ENCODE measurements around the gene CCL8. TPM values are rescaled to one million over a fixed set of nuclear protein-coding genes. Genes with fewer than 3 reads are reported as not detected.

The CCL8 gene
- polyA plus RNA-seq, 1 of the 3 experiments (the other 2 are of a cell fraction): not detected

DNA sequence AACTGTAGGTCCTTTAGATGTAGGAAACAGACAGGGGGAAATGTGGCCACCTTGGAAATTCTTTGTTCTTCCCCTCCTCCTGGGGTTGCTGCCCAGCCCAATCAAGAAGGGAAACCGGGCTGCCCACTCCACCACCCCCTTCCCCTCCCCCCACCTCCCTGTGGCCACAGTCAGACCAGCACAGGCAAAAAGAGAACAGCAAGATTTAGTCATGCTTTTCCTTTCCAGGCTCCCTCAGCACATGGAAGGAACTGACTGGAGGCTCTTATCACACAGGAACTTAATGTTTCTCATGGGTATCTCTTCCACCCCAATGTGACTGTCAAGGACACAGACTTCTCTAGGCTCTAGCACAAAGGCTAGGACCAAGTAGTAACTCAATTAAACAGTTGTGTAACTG, 46.8 kb downstream of the CCL8 start:
- no peak overlapping the region for H2AFZ ChIP-seq (ENCODE audit: low read depth)
- 0% methylated on average over 1 of the region's 1 CpG for WGBS (ENCODE audit: low lambda C conversion rate)
- CTCF ChIA-PET: no interaction called here

DNA sequence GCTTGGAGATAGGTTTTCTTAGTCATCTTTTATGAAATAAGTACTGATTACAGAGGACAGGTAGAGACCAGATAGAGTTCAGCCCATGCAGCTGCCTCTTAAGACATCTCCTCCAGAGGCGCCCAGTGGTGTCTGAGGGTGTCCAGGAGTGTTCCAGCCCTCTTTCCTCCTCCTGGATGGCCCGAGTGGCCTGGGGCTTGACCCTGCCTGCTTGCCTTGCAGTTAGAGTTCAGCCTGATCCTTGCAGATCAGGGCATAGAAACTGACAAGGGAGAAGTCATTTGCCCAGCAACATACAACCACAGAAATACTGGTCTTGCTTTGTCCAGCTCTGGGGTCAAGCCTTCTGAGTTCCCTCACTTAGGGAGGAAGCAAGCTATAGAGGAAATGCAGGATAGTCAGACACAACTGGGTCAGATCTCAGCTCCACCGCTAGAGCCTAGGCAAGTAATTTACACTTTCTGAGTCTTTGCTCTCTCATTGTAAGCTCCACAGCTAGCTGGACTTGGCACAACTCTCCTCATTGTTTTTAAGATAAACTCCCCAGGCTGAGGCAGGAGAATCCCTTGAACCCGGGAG, 47.4 kb downstream of the CCL8 start:
- Histone ChIP-seq H2AFZ (ENCODE audit: low read depth) (no peak overlapping the region), H3K4me3 (ENCODE audit: low read depth in 2 of 2, low read length in 1 of 2) (no peak overlapping the region), H3K27me3 (ENCODE audit: insufficient read depth) (no peaks in the 10 kb centered on the region; the same call in 1 of the 2 replicates), H3F3A (replicated peaks; ENCODE audit: insufficient read depth) (no peaks in the 10 kb centered on the region), H3K79me2 (ENCODE audit: insufficient read depth) (no peaks in the 10 kb centered on the region), H3K4me2 (no peak overlapping the region), H3K9ac (no peak overlapping the region), H3K9me2 (no peaks in the 10 kb centered on the region), H3K9me3 (no peaks in the 10 kb centered on the region), H4K20me1 (ENCODE audit: insufficient read depth) (no peaks in the 10 kb centered on the region), H3K4me1 (ENCODE audit: control insufficient read depth in 1 of 2, insufficient read depth in 2 of 2, low read depth in 1 of 2, low read length in 1 of 2) (no peaks in the 10 kb centered on the region), H3K36me3 (replicated peaks in 1 of 2; ENCODE audit: control insufficient read depth in 1 of 2, insufficient read depth in 2 of 2, low read length in 1 of 2) (no peaks in the 10 kb centered on the region), H3K27ac (ENCODE audit: low read depth in 2 of 2, low read length in 1 of 2) (no peak overlapping the region)
- POLR2A ChIA-PET: no interaction called here
- CTCF ChIA-PET: no interaction called here
- 25% methylated on average over 4 of the region's 4 CpGs for WGBS (ENCODE audit: low lambda C conversion rate)
- no peak for DNase-seq
- no peak for TF ChIP-seq EZH2phosphoT487 (IDR thresholded peaks at IDR 0.05; ENCODE audit: borderline replicate concordance, low read depth)
- no peak for TF ChIP-seq FOSL2 (IDR thresholded peaks at IDR 0.05; ENCODE audit: borderline replicate concordance, low read depth)
- TF ChIP-seq JUND (IDR thresholded peaks at IDR 0.05): no peak
- no peak for TF ChIP-seq MEF2A (IDR thresholded peaks at IDR 0.05; ENCODE audit: borderline replicate concordance, low read depth)
- TF ChIP-seq GATA2 (CRISPR knock-in tag; IDR thresholded peaks at IDR 0.05): no peak
- no peak for TF ChIP-seq RAD21 (IDR thresholded peaks at IDR 0.05; ENCODE audit: low read length)
- no peak for TF ChIP-seq PBX3 (IDR thresholded peaks at IDR 0.05)
- TF ChIP-seq USF2 (IDR thresholded peaks at IDR 0.05; ENCODE audit: borderline replicate concordance, low read depth, low read length): no peak
- no peak for TF ChIP-seq TEAD4 (IDR thresholded peaks at IDR 0.05; ENCODE audit: borderline replicate concordance, insufficient read depth)
- no peak for TF ChIP-seq POLR2AphosphoS5 (IDR thresholded peaks at IDR 0.05; ENCODE audit: low read depth, low read length)
- no peak for TF ChIP-seq SMC3 (IDR thresholded peaks at IDR 0.05; ENCODE audit: low read depth, low read length)
- no peak for TF ChIP-seq CTCF (IDR thresholded peaks at IDR 0.05)
- no peak for TF ChIP-seq ZBTB33 (IDR thresholded peaks at IDR 0.05; ENCODE audit: borderline replicate concordance, low read depth)
- no peak for TF ChIP-seq ELF1 (IDR thresholded peaks at IDR 0.05)

More for the DNA sequence above, 46.8 kb downstream of the CCL8 start:
- Histone ChIP-seq H3K9me2 (no peaks in the 10 kb centered on the region), H4K20me1 (ENCODE audit: insufficient read depth) (no peaks in the 10 kb centered on the region), H3K9me3 (no peaks in the 10 kb centered on the region), H3K9ac (no peak overlapping the region), H3F3A (replicated peaks; ENCODE audit: insufficient read depth) (no peaks in the 10 kb centered on the region), H3K79me2 (ENCODE audit: insufficient read depth) (no peaks in the 10 kb centered on the region), H3K4me3 (ENCODE audit: low read depth in 2 of 2, low read length in 1 of 2) (no peak overlapping the region), H3K4me1 (ENCODE audit: control insufficient read depth in 1 of 2, insufficient read depth in 2 of 2, low read depth in 1 of 2, low read length in 1 of 2) (no peaks in the 10 kb centered on the region), H3K27ac (ENCODE audit: low read depth in 2 of 2, low read length in 1 of 2) (no peak overlapping the region), H3K36me3 (replicated peaks in 1 of 2; ENCODE audit: control insufficient read depth in 1 of 2, insufficient read depth in 2 of 2, low read length in 1 of 2) (no peaks in the 10 kb centered on the region), H3K4me2 (no peak overlapping the region), H3K27me3 (ENCODE audit: insufficient read depth) (no peaks in the 10 kb centered on the region; the same call in 1 of the 2 replicates)
- TF ChIP-seq SIN3A (IDR thresholded peaks at IDR 0.05; ENCODE audit: borderline replicate concordance, low read depth, low read length) (no peak), CHD2 (IDR thresholded peaks at IDR 0.05; ENCODE audit: low read length, partially characterized antibody) (no peak), RCOR1 (IDR thresholded peaks at IDR 0.05; ENCODE audit: low read length) (no peak), CTCF (IDR thresholded peaks at IDR 0.05) (no peak), RXRA (IDR thresholded peaks at IDR 0.05; ENCODE audit: borderline replicate concordance, low read depth) (no peak), EZH2phosphoT487 (IDR thresholded peaks at IDR 0.05; ENCODE audit: borderline replicate concordance, low read depth) (no peak)
- POLR2A ChIA-PET: no interaction called here
- no peak for DNase-seq

Measured in SK-N-SH (cell line).